OCI-LY1 (cell line): ENCODE data around the gene SPACA6.
"Not testable (repeated sequence)": the region's sequence is repeated elsewhere in the genome, so short reads cannot be mapped to it uniquely, and the experiment has no call there.

Experiments used
- H2AFZ ChIP-seq: fragments of 200-600 bp; sonication (generic), shearing (Covaris generic); 2 replicates; pipeline ENCODE4 v1.6.0; 2014; ENCODE audit warnings: antibody characterized with exemption, mild to moderate bottlenecking, low read length
- H3F3A ChIP-seq: fragments of 200-600 bp; sonication (generic), shearing (Covaris generic); 2 replicates; pipeline ENCODE4 v1.6.0; 2014; ENCODE audit warnings: mild to moderate bottlenecking, antibody characterized with exemption, low read length, moderate library complexity; ENCODE audit not compliant: insufficient read depth
- H3K27ac ChIP-seq: fragments of 200-600 bp; sonication (generic); 2 replicates; pipeline ENCODE4 v1.5.1; 2014; ENCODE audit warnings: low read length, mixed run types, mild to moderate bottlenecking, low read depth; ENCODE audit not compliant: poor library complexity, severe bottlenecking
- H3K27me3 ChIP-seq: fragments of 200-600 bp; sonication (generic); 2 replicates; pipeline ENCODE4 v1.6.0; 2014; ENCODE audit warnings: antibody characterized with exemption, mild to moderate bottlenecking, low read length, moderate library complexity; ENCODE audit not compliant: insufficient read depth
- H3K36me3 ChIP-seq: fragments of 200-600 bp; sonication (generic); 2 replicates; pipeline ENCODE4 v1.6.1; 2014; ENCODE audit warnings: mild to moderate bottlenecking, antibody characterized with exemption, low read length, moderate library complexity, mixed read lengths; ENCODE audit not compliant: insufficient read depth
- H3K4me1 ChIP-seq: fragments of 200-600 bp; sonication (generic); 2 replicates; pipeline ENCODE4 v1.5.1; 2014; ENCODE audit warnings: mild to moderate bottlenecking, low read length, moderate library complexity; ENCODE audit not compliant: insufficient read depth, severe bottlenecking
- H3K4me2 ChIP-seq: fragments of 200-600 bp; sonication (generic), shearing (Covaris generic); 2 replicates; pipeline ENCODE4 v1.6.1; 2014; ENCODE audit warnings: low read length
- H3K4me3 ChIP-seq: fragments of 200-600 bp; sonication (generic); 2 replicates; pipeline ENCODE4 v1.5.1; 2014; ENCODE audit warnings: low read length, low read depth, mild to moderate bottlenecking, mixed read lengths; ENCODE audit not compliant: poor library complexity, severe bottlenecking
- H3K79me2 ChIP-seq: fragments of 200-600 bp; shearing (Covaris generic); 2 replicates; pipeline ENCODE4 v1.6.1; 2016; ENCODE audit warnings: mixed run types, low read length, mixed read lengths; ENCODE audit not compliant: insufficient read depth
- H3K9ac ChIP-seq: fragments of 200-600 bp; sonication (generic), shearing (Covaris generic); 2 replicates; pipeline ENCODE4 v1.6.1; 2014; ENCODE audit warnings: mild to moderate bottlenecking, low read length, mixed read lengths
- H3K9me2 ChIP-seq: fragments of 200-600 bp; sonication (generic), shearing (Covaris generic); 2 replicates; pipeline ENCODE4 v1.6.1; 2014; ENCODE audit warnings: low read depth, mild to moderate bottlenecking, low read length, mixed read lengths
- H3K9me3 ChIP-seq: fragments of 200-600 bp; shearing (Covaris generic); 2 replicates; pipeline ENCODE4 v1.6.1; 2014; ENCODE audit warnings: low read length, mixed read lengths
- H4K20me1 ChIP-seq: fragments of 200-600 bp; sonication (generic), shearing (Covaris generic); 2 replicates; pipeline ENCODE4 v1.6.0; 2016; ENCODE audit warnings: mild to moderate bottlenecking, low read length; ENCODE audit not compliant: insufficient read depth
- EZH2 ChIP-seq: fragments of 200-600 bp; sonication (generic), shearing (Covaris generic); IDR thresholded peaks from 2 replicates; pipeline ENCODE4 v1.8.0; 2017; ENCODE audit warnings: borderline replicate concordance, mixed run types, mild to moderate bottlenecking, antibody characterized with exemption, low read length, moderate library complexity, mixed read lengths
- TF ChIP-seq, protein P1 (sequence below): fragments of 200-600 bp; sonication (generic), shearing (Covaris generic); IDR thresholded peaks from 2 replicates; pipeline ENCODE4 v1.5.1; 2017; ENCODE audit warnings: mild to moderate bottlenecking, antibody characterized with exemption, low read length, moderate library complexity, mixed read lengths

Gene SPACA6

DNA sequence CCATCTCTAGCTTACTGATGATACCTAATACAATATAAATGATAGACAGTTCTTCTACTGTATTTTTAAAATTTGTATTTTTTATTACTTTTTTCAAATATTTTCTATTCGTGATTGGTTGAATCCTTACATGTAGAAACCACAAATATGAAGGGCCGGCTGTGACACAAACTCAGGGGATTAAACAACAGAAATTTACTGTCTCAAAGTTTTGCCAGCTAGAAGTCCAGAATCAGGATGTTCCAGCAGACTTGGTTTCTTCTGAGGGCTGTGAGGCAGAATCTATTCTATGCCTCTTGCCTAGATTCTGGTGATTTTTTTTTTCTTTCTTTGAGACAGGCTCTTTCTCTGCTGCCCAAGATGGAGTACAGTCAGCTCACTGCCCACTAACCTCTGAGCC, 44.8 kb downstream of the SPACA6 start:
- Histone ChIP-seq H3K4me1 (no peaks in the 10 kb centered on the region), H3F3A (no peaks in the 10 kb centered on the region), H3K9me2 (no peaks in the 10 kb centered on the region), H3K9ac (no peak overlapping the region), H4K20me1 (no peaks in the 10 kb centered on the region), H3K27me3 (no peaks in the 10 kb centered on the region), H2AFZ (no peak overlapping the region), H3K27ac (no peak overlapping the region), H3K79me2 (no peaks in the 10 kb centered on the region), H3K36me3 (no peaks in the 10 kb centered on the region), H3K4me3 (no peak overlapping the region), H3K4me2 (no peak overlapping the region), H3K9me3 (no peaks in the 10 kb centered on the region)
- TF ChIP-seq, protein P1, sequence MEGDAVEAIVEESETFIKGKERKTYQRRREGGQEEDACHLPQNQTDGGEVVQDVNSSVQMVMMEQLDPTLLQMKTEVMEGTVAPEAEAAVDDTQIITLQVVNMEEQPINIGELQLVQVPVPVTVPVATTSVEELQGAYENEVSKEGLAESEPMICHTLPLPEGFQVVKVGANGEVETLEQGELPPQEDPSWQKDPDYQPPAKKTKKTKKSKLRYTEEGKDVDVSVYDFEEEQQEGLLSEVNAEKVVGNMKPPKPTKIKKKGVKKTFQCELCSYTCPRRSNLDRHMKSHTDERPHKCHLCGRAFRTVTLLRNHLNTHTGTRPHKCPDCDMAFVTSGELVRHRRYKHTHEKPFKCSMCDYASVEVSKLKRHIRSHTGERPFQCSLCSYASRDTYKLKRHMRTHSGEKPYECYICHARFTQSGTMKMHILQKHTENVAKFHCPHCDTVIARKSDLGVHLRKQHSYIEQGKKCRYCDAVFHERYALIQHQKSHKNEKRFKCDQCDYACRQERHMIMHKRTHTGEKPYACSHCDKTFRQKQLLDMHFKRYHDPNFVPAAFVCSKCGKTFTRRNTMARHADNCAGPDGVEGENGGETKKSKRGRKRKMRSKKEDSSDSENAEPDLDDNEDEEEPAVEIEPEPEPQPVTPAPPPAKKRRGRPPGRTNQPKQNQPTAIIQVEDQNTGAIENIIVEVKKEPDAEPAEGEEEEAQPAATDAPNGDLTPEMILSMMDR: no peak
- no peak for TF ChIP-seq EZH2

DNA sequence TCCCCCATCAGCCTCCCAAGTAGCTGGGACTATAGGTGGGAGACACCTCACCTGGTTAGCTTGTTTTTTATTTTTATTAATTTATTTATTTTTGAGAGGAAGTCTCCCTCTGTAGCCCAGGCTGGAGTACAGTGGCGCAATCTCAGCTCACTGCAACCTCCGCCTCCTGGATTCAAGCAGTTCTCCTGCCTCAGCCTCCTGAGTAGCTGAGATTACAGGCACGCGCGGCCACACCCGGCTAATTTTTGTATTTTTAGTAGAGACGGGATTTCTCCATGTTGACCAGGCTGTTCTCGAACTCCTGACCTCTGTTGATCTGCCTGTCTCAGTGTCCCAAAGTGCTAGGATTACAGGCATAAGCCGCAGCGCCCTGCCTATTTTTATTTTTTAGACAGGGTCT, 45.4 kb downstream of the SPACA6 start:
- H3K79me2 ChIP-seq, H4K20me1 ChIP-seq, H3K36me3 ChIP-seq, H3F3A ChIP-seq, H3K9me2 ChIP-seq, H3K4me3 ChIP-seq, H3K27ac ChIP-seq, H3K9me3 ChIP-seq, H3K4me2 ChIP-seq, H2AFZ ChIP-seq, H3K9ac ChIP-seq, H3K27me3 ChIP-seq, H3K4me1 ChIP-seq: not testable (repeated sequence)

DNA sequence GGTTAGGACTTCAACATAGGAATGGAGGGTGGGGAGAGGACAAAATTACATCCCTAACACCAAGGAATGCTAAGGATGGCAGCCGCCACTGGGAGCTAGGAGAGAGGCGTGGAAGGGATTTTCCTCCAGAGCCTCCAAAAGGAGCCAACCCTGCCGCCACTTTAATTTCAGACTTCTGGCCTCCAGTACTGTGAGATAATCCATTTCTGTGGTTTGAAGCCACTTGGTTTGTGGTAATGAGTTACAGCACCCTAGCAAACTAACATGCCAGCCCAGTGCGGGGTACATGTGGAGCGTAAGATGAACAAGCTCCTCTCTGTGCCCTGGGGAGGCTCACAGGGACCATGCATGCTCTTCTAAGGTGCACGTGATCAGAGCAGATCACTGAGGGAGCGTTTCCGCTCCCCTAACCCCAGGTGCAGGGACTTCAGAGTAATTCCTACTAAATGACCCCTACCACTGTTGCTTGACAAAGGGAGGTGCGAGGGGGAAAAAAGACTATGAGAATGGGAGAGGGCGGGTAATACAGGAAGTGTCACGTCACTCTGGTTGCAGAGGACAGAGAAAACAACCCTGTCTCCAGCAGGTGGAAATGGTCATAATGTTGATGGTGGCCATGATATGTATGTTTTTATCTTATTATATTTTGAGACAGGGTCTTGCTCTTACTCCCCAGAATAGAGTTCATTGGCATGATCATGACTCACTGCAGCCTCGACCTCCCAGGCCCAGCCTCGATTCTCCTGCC, 46.5 kb downstream of the SPACA6 start:
- Histone ChIP-seq H4K20me1 (no peaks in the 10 kb centered on the region), H3K9ac (no peak overlapping the region), H3F3A (no peaks in the 10 kb centered on the region), H3K4me3 (no peak overlapping the region), H3K27ac (no peak overlapping the region), H3K4me2 (no peak overlapping the region), H3K36me3 (no peaks in the 10 kb centered on the region), H2AFZ (no peak overlapping the region), H3K79me2 (no peaks in the 10 kb centered on the region), H3K9me3 (no peaks in the 10 kb centered on the region), H3K4me1 (no peaks in the 10 kb centered on the region), H3K9me2 (no peaks in the 10 kb centered on the region), H3K27me3 (no peaks in the 10 kb centered on the region)
- TF ChIP-seq, protein P1: no peak
- no peak for TF ChIP-seq EZH2

DNA sequence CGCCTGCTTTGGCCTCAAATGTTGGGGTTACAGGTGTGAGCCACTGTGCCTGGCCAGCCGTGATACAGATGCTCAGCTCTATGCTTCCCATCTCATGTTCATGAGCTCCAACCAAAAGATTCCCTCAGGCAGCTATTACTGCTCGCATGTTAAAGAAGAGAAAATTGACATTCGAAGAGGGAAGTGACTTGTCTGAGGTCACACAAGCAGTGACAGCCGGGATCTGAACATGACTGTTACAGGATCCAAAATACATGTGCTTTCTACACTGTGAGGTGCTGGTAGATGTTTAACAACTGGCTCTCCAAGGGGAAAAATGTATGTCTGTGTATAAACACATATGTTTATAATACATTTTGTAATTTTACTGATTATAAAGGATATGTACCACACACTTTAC, 47.2 kb downstream of the SPACA6 start:
- Histone ChIP-seq H3K9me2 (no peaks in the 10 kb centered on the region), H2AFZ (no peak overlapping the region), H3F3A (no peaks in the 10 kb centered on the region), H3K9me3 (no peaks in the 10 kb centered on the region), H3K36me3 (no peaks in the 10 kb centered on the region), H3K4me2 (no peak overlapping the region), H3K4me3 (no peak overlapping the region), H3K4me1 (no peaks in the 10 kb centered on the region), H3K9ac (no peak overlapping the region), H3K27ac (no peak overlapping the region), H4K20me1 (no peaks in the 10 kb centered on the region), H3K79me2 (no peaks in the 10 kb centered on the region), H3K27me3 (no peaks in the 10 kb centered on the region)
- no peak for TF ChIP-seq EZH2
- TF ChIP-seq, protein P1: no peak
